ENCODE data around the gene PKD2.
"Not testable (repeated sequence)": the region's sequence is repeated elsewhere in the genome, so short reads cannot be mapped to it uniquely, and the experiment has no call there.

The PKD2 gene

GRCh38 chr4:88025868-88026661 lies 18.6 kb downstream of the PKD2 start:
- not testable (repeated sequence) for DNase-seq (ENCODE audit: low read depth in 1 of 2, low spot score in 1 of 2)

GRCh38 chr4:88027611-88028608 lies 20.5 kb downstream of the PKD2 start:
- no peak for DNase-seq (ENCODE audit: low read depth in 1 of 2, low spot score in 1 of 2)

- no peak for DNase-seq (ENCODE audit: low read depth in 1 of 2, low spot score in 1 of 2)
These were observed 21.5 kb downstream of the PKD2 start for GRCh38 chr4:88028946-88029345.

- no peak for DNase-seq (ENCODE audit: low read depth in 1 of 2, low spot score in 1 of 2)
These were observed 22.1 kb downstream of the PKD2 start for GRCh38 chr4:88029556-88029955.

- no peak for DNase-seq (ENCODE audit: low read depth in 1 of 2, low spot score in 1 of 2)
These were observed 23.3 kb downstream of the PKD2 start for GRCh38 chr4:88030565-88031310.

GRCh38 chr4:88033309-88033708 lies 25.9 kb downstream of the PKD2 start:
- no peak for DNase-seq (ENCODE audit: low read depth in 1 of 2, low spot score in 1 of 2)

- DNase-seq (ENCODE audit: low read depth in 1 of 2, low spot score in 1 of 2), result no peak
These were observed 27.9 kb downstream of the PKD2 start for GRCh38 chr4:88035292-88035691.

GRCh38 chr4:88037447-88037846 lies 30.0 kb downstream of the PKD2 start:
- DNase-seq (ENCODE audit: low read depth in 1 of 2, low spot score in 1 of 2), result no peak

- no peak for DNase-seq (ENCODE audit: low read depth in 1 of 2, low spot score in 1 of 2)
These were observed 30.5 kb downstream of the PKD2 start for GRCh38 chr4:88037936-88038335.

GRCh38 chr4:88040707-88041106 lies 33.3 kb downstream of the PKD2 start:
- DNase-seq (ENCODE audit: low read depth in 1 of 2, low spot score in 1 of 2), result no peak

- DNase-seq (ENCODE audit: low read depth in 1 of 2, low spot score in 1 of 2), result no peak
These were observed 34.2 kb downstream of the PKD2 start for GRCh38 chr4:88041626-88042025.

- DNase-seq (ENCODE audit: low read depth in 1 of 2, low spot score in 1 of 2), result no peak
These were observed 35.6 kb downstream of the PKD2 start for GRCh38 chr4:88043001-88043400.

- no peak for DNase-seq (ENCODE audit: low read depth in 1 of 2, low spot score in 1 of 2)
These were observed 36.3 kb downstream of the PKD2 start for GRCh38 chr4:88043586-88044340.

- no peak for DNase-seq (ENCODE audit: low read depth in 1 of 2, low spot score in 1 of 2)
These were observed 37.6 kb downstream of the PKD2 start for GRCh38 chr4:88045021-88045420.

- DNase-seq (ENCODE audit: low read depth in 1 of 2, low spot score in 1 of 2), result no peak
These were observed 46.8 kb downstream of the PKD2 start for GRCh38 chr4:88054229-88054628.

GRCh38 chr4:88054901-88055300 lies 47.5 kb downstream of the PKD2 start:
- no peak for DNase-seq (ENCODE audit: low read depth in 1 of 2, low spot score in 1 of 2)

- no peak for DNase-seq (ENCODE audit: low read depth in 1 of 2, low spot score in 1 of 2)
These were observed 50.9 kb downstream of the PKD2 start for GRCh38 chr4:88058295-88058694.

GRCh38 chr4:88059766-88060165 lies 52.3 kb downstream of the PKD2 start:
- no peak for DNase-seq (ENCODE audit: low read depth in 1 of 2, low spot score in 1 of 2)

- DNase-seq (ENCODE audit: low read depth in 1 of 2, low spot score in 1 of 2), result no peak
These were observed 53.0 kb downstream of the PKD2 start for GRCh38 chr4:88060431-88060830.

- DNase-seq (ENCODE audit: low read depth in 1 of 2, low spot score in 1 of 2), result no peak
These were observed 54.9 kb downstream of the PKD2 start for GRCh38 chr4:88062311-88062710.

GRCh38 chr4:88062843-88063242 lies 55.4 kb downstream of the PKD2 start:
- DNase-seq (ENCODE audit: low read depth in 1 of 2, low spot score in 1 of 2), result no peak

All from activated T-helper 1 cell treated with anti-CD3 and anti-CD28 coated beads, Interleukin-2, amount 50 U/mL, for 16 hours (primary cell).